ENCODE data around the gene PGGHG.
"Not testable (repeated sequence)": the region's sequence is repeated elsewhere in the genome, so short reads cannot be mapped to it uniquely, and the experiment has no call there.

PGGHG gene

GRCh38 chr11:299081-299891 lies 10.4 kb downstream of the PGGHG start, which contains the start of gene IFITM5:
Gene IFITM5 (minus strand): TSS chr11:299526. CDS start chr11:299490, 36 bp downstream.
- DNase-seq = no peak

- DNase-seq = no peak
These were observed 11.2 kb downstream of the PGGHG start for GRCh38 chr11:299951-300735.

- DNase-seq = no peak
These were observed 14.4 kb downstream of the PGGHG start for GRCh38 chr11:303363-303762.

GRCh38 chr11:304061-304506 lies 15.2 kb downstream of the PGGHG start:
- DNase-seq = no peak

GRCh38 chr11:304915-305843 lies 16.3 kb downstream of the PGGHG start:
- DNase-seq = peak; percentile 26

GRCh38 chr11:305844-306211 lies 16.9 kb downstream of the PGGHG start:
- DNase-seq = no peak

GRCh38 chr11:306645-307371 lies 17.9 kb downstream of the PGGHG start:
- no peak for DNase-seq

- not testable (repeated sequence) for DNase-seq
These were observed 19.1 kb downstream of the PGGHG start, which contains the start of gene IFITM2 for GRCh38 chr11:307766-308708. Gene IFITM2 (plus strand): TSS chr11:307816. CDS start chr11:308193, 377 bp downstream.

GRCh38 chr11:308740-309665 lies 20.1 kb downstream of the PGGHG start:
- not testable (repeated sequence) for DNase-seq

GRCh38 chr11:309979-310572 lies 21.1 kb downstream of the PGGHG start:
- not testable (repeated sequence) for DNase-seq

- not testable (repeated sequence) for DNase-seq
These were observed 22.3 kb downstream of the PGGHG start for GRCh38 chr11:311013-311748.

- DNase-seq = no peak
These were observed 23.3 kb downstream of the PGGHG start for GRCh38 chr11:312092-312816.

GRCh38 chr11:313304-313786 lies 24.4 kb downstream of the PGGHG start:
- DNase-seq = no peak

GRCh38 chr11:313787-314553 lies 25.0 kb downstream of the PGGHG start, which contains the start of gene IFITM1:
Gene IFITM1 (plus strand): TSS chr11:314040. CDS start chr11:314171, 131 bp downstream.
- no peak for DNase-seq

- DNase-seq = not testable (repeated sequence)
These were observed 25.6 kb downstream of the PGGHG start for GRCh38 chr11:314554-314875.

- no peak for DNase-seq
These were observed 26.1 kb downstream of the PGGHG start for GRCh38 chr11:315051-315481.

GRCh38 chr11:315516-315994 lies 26.6 kb downstream of the PGGHG start:
- no peak for DNase-seq
